DOHH2 (cell line): ENCODE results near the gene KIF16B.

ENCODE experiments used
- H3F3A ChIP-seq: fragments of 200-600 bp; sonication (generic), shearing (Covaris generic); 2 replicates; pipeline ENCODE4 v1.6.0; 2016; ENCODE audit warnings: antibody characterized with exemption, mild to moderate bottlenecking; ENCODE audit not compliant: control insufficient read depth, insufficient read depth
- H3K27ac ChIP-seq: fragments of 200-600 bp; sonication (generic); 2 replicates; pipeline ENCODE4 v1.5.1; 2014; ENCODE audit warnings: low read depth, mild to moderate bottlenecking, low read length, moderate library complexity
- H3K27me3 ChIP-seq: fragments of 200-600 bp; sonication (generic); 2 replicates; pipeline ENCODE4 v1.6.1; 2014; ENCODE audit warnings: mild to moderate bottlenecking, low read length, mixed read lengths; ENCODE audit not compliant: control insufficient read depth
- H3K36me3 ChIP-seq: fragments of 200-600 bp; sonication (generic); 2 replicates; pipeline ENCODE4 v1.6.1; 2014; ENCODE audit warnings: mild to moderate bottlenecking, low read length, moderate library complexity, mixed read lengths; ENCODE audit not compliant: control insufficient read depth
- H3K4me1 ChIP-seq: fragments of 200-600 bp; sonication (generic); 2 replicates; pipeline ENCODE4 v1.6.1; 2014; ENCODE audit warnings: mild to moderate bottlenecking, low read length, mixed read lengths; ENCODE audit not compliant: control insufficient read depth
- H3K4me2 ChIP-seq: fragments of 200-600 bp; sonication (generic); 2 replicates; pipeline ENCODE4 v1.6.0; 2014; ENCODE audit warnings: mild to moderate bottlenecking, low read length, moderate library complexity
- H3K4me3 ChIP-seq: fragments of 200-600 bp; sonication (generic); 2 replicates; pipeline ENCODE4 v1.5.1; 2014; ENCODE audit warnings: mild to moderate bottlenecking, low read length, mixed read lengths
- H3K79me2 ChIP-seq: fragments of 200-600 bp; sonication (generic); 2 replicates; pipeline ENCODE4 v1.6.1; 2014; ENCODE audit warnings: mild to moderate bottlenecking, low read length, mixed read lengths; ENCODE audit not compliant: control insufficient read depth
- H3K9me2 ChIP-seq: fragments of 200-600 bp; sonication (generic); replicated peaks from 2 replicates; pipeline ENCODE4 v1.6.1; 2014; ENCODE audit warnings: mild to moderate bottlenecking, low read length, mixed read lengths; ENCODE audit not compliant: control insufficient read depth
- H3K9me3 ChIP-seq: fragments of 200-600 bp; sonication (generic); 2 replicates; pipeline ENCODE4 v1.6.1; 2014; ENCODE audit warnings: antibody characterized with exemption, low read length, mixed read lengths; ENCODE audit not compliant: control insufficient read depth, insufficient read depth
- H4K20me1 ChIP-seq: fragments of 200-600 bp; sonication (generic); 2 replicates; pipeline ENCODE4 v1.6.0; 2014; ENCODE audit warnings: low read depth, mild to moderate bottlenecking, antibody characterized with exemption, low read length, moderate library complexity; ENCODE audit not compliant: control insufficient read depth, insufficient read depth
- CTCF ChIP-seq: fragments of 200-600 bp; sonication (generic); IDR thresholded peaks from one replicate; pipeline ENCODE4 v1.5.1; 2014; ENCODE audit warnings: antibody characterized with exemption, mild to moderate bottlenecking, low read depth, low read length; ENCODE audit not compliant: poor library complexity, severe bottlenecking
- EZH2phosphoT487 ChIP-seq: fragments of 200-600 bp; sonication (generic); IDR thresholded peaks from 2 replicates; pipeline ENCODE4 v1.6.1; 2017; ENCODE audit warnings: borderline replicate concordance, mild to moderate bottlenecking, antibody characterized with exemption, low read length, moderate library complexity, mixed read lengths

KIF16B gene

DNA sequence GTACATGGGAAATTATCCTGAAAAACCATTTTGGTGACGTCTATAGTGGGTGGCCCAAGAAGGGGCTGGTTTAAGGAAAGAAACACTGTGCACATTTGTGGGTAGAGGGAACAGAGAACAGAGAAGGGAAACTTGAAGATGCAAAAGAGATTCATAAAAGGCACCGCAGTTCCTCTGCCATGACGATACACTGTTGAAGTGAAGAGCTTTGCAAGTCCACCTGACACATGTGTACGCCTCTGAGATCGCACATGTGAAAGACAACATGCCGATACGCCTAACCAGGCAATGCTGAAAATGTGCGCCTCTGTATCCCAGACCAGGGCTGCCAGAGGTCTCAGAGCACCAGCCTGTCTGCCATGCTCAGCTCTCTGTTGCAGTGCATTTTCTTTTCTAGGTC, 180.9 kb downstream of the KIF16B start:
- Histone ChIP-seq H3K9me2 (no peaks in the 10 kb centered on the region), H4K20me1 (no peaks in the 10 kb centered on the region), H3K36me3 (no peaks in the 10 kb centered on the region), H3F3A (no peaks in the 10 kb centered on the region), H3K79me2 (no peaks in the 10 kb centered on the region), H3K27ac (no peak overlapping the region), H3K27me3 (no peaks in the 10 kb centered on the region), H3K4me2 (no peak overlapping the region), H3K9me3 (no peaks in the 10 kb centered on the region), H3K4me1 (peaks cover 12% of the 10 kb centered on the region), H3K4me3 (no peak overlapping the region)
- TF ChIP-seq CTCF (no peak), EZH2phosphoT487 (no peak)

GRCh38 chr20:16390991-16391390, 182.3 kb downstream of the KIF16B start:
- Histone ChIP-seq H3F3A (no peaks in the 10 kb centered on the region), H3K27ac (no peak overlapping the region), H3K27me3 (no peaks in the 10 kb centered on the region)

GRCh38 chr20:16388731-16389130, 184.5 kb downstream of the KIF16B start:
- H3K27me3 ChIP-seq = no peaks in the 10 kb centered on the region
- no peaks in the 10 kb centered on the region for H3K9me2 ChIP-seq
- H3K36me3 ChIP-seq = no peaks in the 10 kb centered on the region
- H3K4me1 ChIP-seq = peaks cover 12% of the 10 kb centered on the region
- H3K9me3 ChIP-seq = no peaks in the 10 kb centered on the region
- no peaks in the 10 kb centered on the region for H4K20me1 ChIP-seq
- no peak for TF ChIP-seq EZH2phosphoT487
- no peak for TF ChIP-seq CTCF
- H3F3A ChIP-seq = no peaks in the 10 kb centered on the region
- H3K4me2 ChIP-seq = no peak overlapping the region
- H3K4me3 ChIP-seq = no peak overlapping the region
- no peak overlapping the region for H3K27ac ChIP-seq
- H3K79me2 ChIP-seq = no peaks in the 10 kb centered on the region

More at GRCh38 chr20:16390991-16391390, 182.3 kb downstream of the KIF16B start:
- Histone ChIP-seq H3K4me3 (no peak overlapping the region), H3K36me3 (no peaks in the 10 kb centered on the region), H3K9me2 (no peaks in the 10 kb centered on the region), H3K4me2 (no peak overlapping the region), H4K20me1 (no peaks in the 10 kb centered on the region), H3K9me3 (no peaks in the 10 kb centered on the region), H3K4me1 (peaks cover 12% of the 10 kb centered on the region), H3K79me2 (no peaks in the 10 kb centered on the region)
- no peak for TF ChIP-seq CTCF
- TF ChIP-seq EZH2phosphoT487 = no peak

DNA sequence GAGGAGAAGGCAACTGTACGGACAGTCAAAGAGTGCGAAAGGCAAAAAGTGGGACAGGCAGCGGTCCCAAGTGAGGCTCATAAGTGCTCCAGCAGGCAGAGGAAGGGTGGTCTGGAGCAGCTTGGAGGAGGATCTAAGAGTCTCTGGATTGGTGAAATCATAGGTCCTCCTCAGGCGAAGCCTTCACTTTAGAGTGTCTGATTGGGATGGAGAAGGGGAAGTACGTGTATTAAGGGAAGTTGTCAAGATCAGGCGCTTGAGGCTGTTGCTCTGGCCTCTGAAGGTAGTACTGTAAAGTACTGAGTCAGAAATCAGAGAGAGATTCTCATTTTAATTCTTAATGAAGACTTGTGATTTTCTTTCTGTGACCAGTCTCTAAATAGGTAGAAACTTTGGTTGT, 185.6 kb downstream of the KIF16B start:
- H3K79me2 ChIP-seq = no peaks in the 10 kb centered on the region

More for the DNA sequence above, 185.6 kb downstream of the KIF16B start:
- H4K20me1 ChIP-seq = no peaks in the 10 kb centered on the region
- H3K36me3 ChIP-seq = no peaks in the 10 kb centered on the region
- no peak for TF ChIP-seq CTCF
- no peak for TF ChIP-seq EZH2phosphoT487
- no peak overlapping the region for H3K4me2 ChIP-seq
- H3K9me3 ChIP-seq = no peaks in the 10 kb centered on the region
- H3F3A ChIP-seq = no peaks in the 10 kb centered on the region
- H3K4me1 ChIP-seq = peaks cover 12% of the 10 kb centered on the region
- H3K27ac ChIP-seq = no peak overlapping the region
- no peaks in the 10 kb centered on the region for H3K27me3 ChIP-seq
- H3K4me3 ChIP-seq = no peak overlapping the region
- H3K9me2 ChIP-seq = no peaks in the 10 kb centered on the region
